Activated naive CD4-positive, alpha-beta T cell treated with anti-CD3 and anti-CD28 coated beads for 36 hours (primary cell): ENCODE measurements around the gene BHLHE41. TPM values are rescaled to one million over a fixed set of nuclear protein-coding genes. Genes with fewer than 3 reads are reported as not detected.

Experiments
- CTCF ChIA-PET: fragments of 350-600 bp; sonication (Branson Sonifier 250); formaldehyde crosslinking; loops from one replicate; lab custom pipeline; 2021; ENCODE audit warnings: antibody characterized with exemption; lab: Charles Lee
- DNase-seq: peaks from one replicate; pipeline ENCODE4 v3.0.0-alpha.2; 2020
- H3K27ac Mint-ChIP-seq: one replicate; pipeline ENCODE4 v1.8.0; 2021; ENCODE audit warnings: mild to moderate bottlenecking, mixed read lengths
- H3K27me3 Mint-ChIP-seq: one replicate; pipeline ENCODE4 v1.8.0; 2021; ENCODE audit warnings: low read depth, mixed read lengths
- H3K36me3 Mint-ChIP-seq: one replicate; pipeline ENCODE4 v1.8.0; 2021; ENCODE audit warnings: low read depth, mixed read lengths
- H3K4me1 Mint-ChIP-seq: one replicate; pipeline ENCODE4 v1.8.0; 2021; ENCODE audit warnings: low read depth, mixed read lengths
- H3K4me3 Mint-ChIP-seq: one replicate; pipeline ENCODE4 v1.8.0; 2021; ENCODE audit warnings: mild to moderate bottlenecking, moderate library complexity, mixed read lengths
- H3K9me3 Mint-ChIP-seq: one replicate; pipeline ENCODE4 v1.8.0; 2021; ENCODE audit warnings: mixed read lengths
- intact Hi-C: fragments of 100-400 bp; cut with micrococcal nuclease; formaldehyde crosslinking; loops from one replicate; pipeline ENCODE4 v1.15.1; 2023
- total RNA-seq, 2 experiments: library from RNA; stranded (reverse); gene quantifications; one replicate each; pipeline ENCODE4 v1.2.3, GENCODE V29; 2021

BHLHE41 gene
- total RNA-seq, 2 experiments from 2014 or later: not detected

DNA sequence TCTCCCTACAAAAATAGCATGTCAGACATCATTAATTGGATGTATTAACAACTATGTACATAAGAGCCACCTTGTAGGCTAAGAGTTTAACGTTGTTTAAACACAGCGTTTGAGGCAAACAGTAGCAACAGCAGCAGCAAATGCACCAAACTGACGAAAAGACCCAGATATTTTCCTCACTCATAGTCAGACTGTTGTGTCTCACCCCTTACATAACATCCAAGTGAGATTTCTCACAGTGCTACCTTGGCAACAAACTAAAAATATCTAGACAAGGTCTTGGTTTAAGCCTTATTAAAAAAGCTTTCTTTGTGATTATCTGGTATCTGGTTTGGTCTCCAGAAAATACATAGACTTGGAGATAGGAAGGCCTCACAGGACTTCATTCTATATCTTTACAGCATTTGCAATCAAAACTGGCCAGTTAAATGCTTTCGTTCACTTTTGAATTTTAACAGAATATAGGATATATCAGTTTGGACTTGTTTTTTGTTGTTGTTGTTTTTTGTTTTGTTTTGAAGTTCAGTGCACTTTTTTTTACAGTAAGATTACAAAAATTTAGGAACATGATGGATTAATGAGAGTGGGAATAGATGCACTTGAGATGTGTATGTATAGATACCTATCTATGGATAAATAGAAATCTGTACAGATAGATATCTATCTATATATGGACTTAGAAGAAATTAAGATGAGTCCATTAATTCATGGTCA is 4.1 kb downstream of the BHLHE41 start:
- H3K36me3 Mint-ChIP-seq: no peaks in the 10 kb centered on the region

DNA sequence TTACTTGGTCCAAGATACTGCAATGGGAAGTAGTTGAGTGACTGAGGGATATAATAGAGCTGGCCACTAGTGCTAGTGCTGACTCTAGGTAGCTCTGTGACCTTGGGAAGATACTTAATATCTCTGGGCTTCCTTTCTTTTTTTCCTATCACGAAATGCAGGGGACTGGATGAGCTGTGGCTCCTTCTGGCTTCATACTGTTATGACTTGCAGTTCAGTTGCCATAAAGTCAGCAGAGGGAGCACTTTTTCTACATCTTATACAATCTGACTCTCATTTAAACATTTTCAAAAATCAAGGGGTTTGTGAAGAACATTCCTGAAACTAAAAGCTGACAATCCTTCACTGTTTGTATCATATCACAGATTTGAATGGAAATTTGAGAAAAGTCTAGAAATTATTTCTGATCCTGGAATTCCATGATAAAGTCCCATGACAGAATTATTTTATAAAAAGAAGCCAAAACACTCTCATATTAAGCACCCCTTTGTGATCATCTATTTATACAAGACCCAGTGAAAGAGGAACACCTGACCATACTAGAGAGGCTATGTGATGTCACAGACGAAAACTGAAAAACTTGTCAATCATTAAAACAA is 5.3 kb downstream of the BHLHE41 start:
- Mint-ChIP-seq H3K36me3 (no peaks in the 10 kb centered on the region), H3K4me1 (peaks cover 17% of the 10 kb centered on the region), H3K4me3 (no peak overlapping the region), H3K27ac (no peak overlapping the region), H3K9me3 (no peaks in the 10 kb centered on the region), H3K27me3 (peaks cover 60% of the 10 kb centered on the region)
- CTCF ChIA-PET: interaction anchor here (0.5 to 1.8 kb wide), 4 partner anchors 9 to 897 kb away, joined by 3 to 5 read pairs (median 4); no protein-coding TSS in a partner anchor
- DNase-seq: peak; percentile 21
- intact Hi-C loops: loop anchor here (1.0 to 2.0 kb wide), 4 partner anchors 352 to 582 kb away; no protein-coding TSS in a partner anchor

More for the DNA sequence above, 4.1 kb downstream of the BHLHE41 start:
- peaks cover 65% of the 10 kb centered on the region for H3K27me3 Mint-ChIP-seq
- no peak for DNase-seq
- intact Hi-C loops: loop anchor here (5.0 kb wide), 2 partner anchors 197 to 302 kb away; no protein-coding TSS in a partner anchor
- no peak overlapping the region for H3K27ac Mint-ChIP-seq
- H3K4me1 Mint-ChIP-seq: peaks cover 23% of the 10 kb centered on the region
- CTCF ChIA-PET: interaction anchor here (0.6 to 0.7 kb wide), 2 partner anchors 406 to 1004 kb away, joined by 4 to 5 read pairs; no protein-coding TSS in a partner anchor
- no peaks in the 10 kb centered on the region for H3K9me3 Mint-ChIP-seq
- no peak overlapping the region for H3K4me3 Mint-ChIP-seq

DNA sequence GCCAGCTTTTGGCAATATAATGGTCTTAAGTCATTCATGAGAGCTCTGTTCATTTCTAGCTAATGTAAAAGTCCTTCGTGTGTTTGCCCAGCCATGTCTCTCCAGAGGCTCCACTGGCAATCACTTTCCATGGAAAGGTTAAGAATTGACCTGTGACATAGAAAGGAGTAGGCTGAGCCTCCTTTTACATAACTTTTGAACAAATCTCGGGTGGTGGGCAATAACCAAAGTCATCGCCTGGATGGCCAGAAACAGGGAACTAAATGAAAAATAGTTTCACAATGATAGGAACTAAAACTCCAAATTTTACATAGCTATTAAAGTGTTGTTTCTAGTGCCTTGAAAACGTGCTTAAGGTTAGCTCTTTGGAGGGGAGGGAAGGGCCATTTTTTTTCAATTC is 6.5 kb downstream of the BHLHE41 start:
- Mint-ChIP-seq H3K4me1 (peaks cover 13% of the 10 kb centered on the region), H3K9me3 (no peaks in the 10 kb centered on the region), H3K4me3 (no peak overlapping the region), H3K36me3 (no peaks in the 10 kb centered on the region), H3K27me3 (peaks cover 54% of the 10 kb centered on the region), H3K27ac (no peak overlapping the region)
- CTCF ChIA-PET: interaction anchor here (0.6 to 1.8 kb wide), 2 partner anchors 10 to 706 kb away, joined by 3 to 5 read pairs; no protein-coding TSS in a partner anchor
- intact Hi-C loops: loop anchor here (2.0 kb wide), 1 partner anchor 406 kb away; no protein-coding TSS in a partner anchor
- DNase-seq: no peak

DNA sequence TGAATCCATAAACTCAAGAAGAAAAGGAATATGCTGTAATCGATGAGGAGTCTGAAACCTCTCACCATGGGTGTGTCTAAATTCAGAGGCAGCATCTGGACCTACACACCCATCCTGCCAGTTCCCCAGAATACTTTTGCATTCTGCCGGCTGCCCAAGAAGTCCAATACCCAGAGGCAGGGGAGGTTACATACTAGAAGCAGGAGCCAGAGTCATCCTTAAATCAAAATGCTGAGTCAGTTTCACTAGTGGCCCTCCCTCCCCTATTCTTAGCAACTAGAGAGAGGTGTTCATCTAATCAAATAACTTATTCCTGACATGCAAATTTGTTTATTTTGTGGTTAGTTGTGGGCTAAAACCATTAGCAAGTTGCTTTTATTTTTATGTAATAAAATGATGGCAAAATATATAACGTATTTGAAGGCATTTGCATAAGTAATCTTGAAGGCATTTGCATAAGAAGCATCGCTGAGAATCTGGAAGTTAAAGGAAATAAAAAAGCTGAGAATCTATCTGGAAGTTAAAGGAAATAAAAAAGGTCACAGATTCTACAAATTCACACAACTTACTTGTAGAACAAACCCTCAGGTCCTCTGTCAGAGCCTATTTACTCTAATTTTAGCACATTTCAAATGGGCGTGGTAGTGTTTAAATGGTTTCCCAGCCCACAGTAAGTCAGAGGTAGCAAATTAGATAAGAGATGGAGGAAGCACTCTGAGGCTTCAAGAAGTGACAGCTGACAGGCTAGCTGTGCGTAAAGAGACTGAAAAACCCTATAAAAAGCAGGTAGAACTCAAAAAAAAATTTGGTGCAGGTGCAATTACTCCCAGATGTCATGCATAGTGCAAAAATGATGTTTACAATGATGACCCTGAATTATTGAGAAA is 7.8 kb downstream of the BHLHE41 start:
- H3K4me1 Mint-ChIP-seq: peaks cover 8% of the 10 kb centered on the region
- no peaks in the 10 kb centered on the region for H3K36me3 Mint-ChIP-seq
- CTCF ChIA-PET: no interaction called here
- peaks cover 56% of the 10 kb centered on the region for H3K27me3 Mint-ChIP-seq
- intact Hi-C loops: no loop called here
- no peaks in the 10 kb centered on the region for H3K9me3 Mint-ChIP-seq
- no peak for DNase-seq
- no peak overlapping the region for H3K4me3 Mint-ChIP-seq
- H3K27ac Mint-ChIP-seq: no peak overlapping the region

DNA sequence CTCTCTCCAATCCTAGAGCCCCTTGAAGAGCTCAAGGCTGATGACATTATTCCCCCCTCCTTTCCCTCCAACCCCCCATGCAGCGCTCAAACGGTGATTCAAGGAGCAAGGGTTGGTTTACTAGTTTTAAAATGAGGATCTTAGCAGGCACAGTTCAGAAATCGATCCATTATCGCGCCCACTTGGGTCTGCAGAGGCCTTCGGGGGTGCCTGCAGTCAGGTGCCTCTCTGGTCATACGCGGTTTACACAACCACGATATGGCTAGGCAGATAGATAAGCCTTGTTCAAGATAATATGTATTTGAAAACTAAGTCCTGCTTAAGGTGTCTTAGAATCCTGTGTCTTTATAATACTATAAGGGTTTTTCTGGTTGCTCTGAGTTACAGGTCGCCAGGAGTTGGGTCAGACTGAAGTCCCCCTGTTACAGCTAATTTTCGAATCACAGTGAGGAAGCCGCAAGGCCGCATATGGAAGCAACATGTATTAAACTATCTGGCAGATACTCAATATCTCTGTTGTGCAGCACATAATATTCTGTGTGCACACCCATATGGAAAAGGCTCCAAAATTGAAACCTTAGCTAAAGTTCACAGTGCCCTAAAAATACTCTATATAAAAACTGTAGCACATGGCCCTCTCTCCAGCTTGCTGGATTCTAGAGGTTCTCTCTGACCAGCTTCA is 10.0 kb downstream of the BHLHE41 start:
- H3K4me1 Mint-ChIP-seq: peaks cover 6% of the 10 kb centered on the region
- intact Hi-C loops: loop anchor here (1.0 to 2.0 kb wide), 5 partner anchors 8 to 900 kb away; partner anchors contain the start of genes ITPR2 and TM7SF3
- H3K27ac Mint-ChIP-seq: no peak overlapping the region
- H3K27me3 Mint-ChIP-seq: peaks cover 42% of the 10 kb centered on the region
- peak overlapping the region; percentile 57 for H3K4me3 Mint-ChIP-seq
- CTCF ChIA-PET: interaction anchor here (1.2 kb wide), 1 partner anchor 9 kb away, joined by 4 read pairs; no protein-coding TSS in a partner anchor
- no peaks in the 10 kb centered on the region for H3K9me3 Mint-ChIP-seq
- no peak for DNase-seq
- no peaks in the 10 kb centered on the region for H3K36me3 Mint-ChIP-seq

DNA sequence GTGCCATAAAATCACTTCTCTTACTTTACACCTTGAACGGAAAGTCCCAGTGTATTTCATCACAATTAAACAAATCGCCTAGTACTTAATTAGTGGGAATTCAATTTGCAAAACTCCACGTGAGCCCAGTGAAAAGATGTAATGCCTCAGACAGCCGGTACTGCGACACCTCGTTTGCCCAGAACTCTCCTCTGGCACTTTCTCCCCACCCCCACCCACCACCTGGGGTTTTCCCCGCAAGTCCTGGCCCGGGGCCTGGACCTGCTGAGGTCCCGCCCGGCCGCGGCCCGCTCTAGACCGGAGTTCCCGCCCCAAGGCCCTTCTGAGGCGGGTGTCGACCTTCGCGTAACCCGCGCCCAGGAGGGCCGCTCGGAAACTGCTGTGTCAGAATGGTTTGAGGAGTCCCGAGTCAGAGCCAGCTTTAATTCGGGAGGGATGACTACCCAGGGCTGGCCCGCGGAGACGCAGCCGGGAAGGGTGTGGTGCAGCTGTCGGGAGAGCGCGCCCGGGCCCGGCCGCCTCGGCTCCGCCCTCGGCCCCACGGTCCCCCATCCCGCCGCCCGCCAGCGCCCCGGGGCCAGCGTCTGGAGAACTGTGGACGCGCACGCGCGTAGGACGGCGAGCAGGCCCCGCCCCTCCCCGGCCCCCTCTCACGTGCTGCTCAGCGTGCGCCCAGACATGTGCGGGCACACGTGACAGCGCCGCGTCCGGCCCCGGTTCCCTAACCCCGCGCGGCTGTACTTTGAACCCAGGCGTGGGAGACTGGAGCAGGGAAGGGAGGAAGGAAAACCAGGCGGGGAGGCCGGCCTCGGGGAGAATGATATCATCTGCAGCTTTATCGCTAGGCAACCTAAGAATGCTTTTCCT is 10.8 kb downstream of the BHLHE41 start:
- Mint-ChIP-seq H3K27ac (peak overlapping the region; percentile 22), H3K27me3 (peaks cover 35% of the 10 kb centered on the region), H3K36me3 (no peaks in the 10 kb centered on the region), H3K4me1 (peaks cover 6% of the 10 kb centered on the region), H3K4me3 (peak overlapping the region; percentile 68), H3K9me3 (no peaks in the 10 kb centered on the region)
- DNase-seq: peak; percentile 82
- CTCF ChIA-PET: no interaction called here
- intact Hi-C loops: loop anchor here (1.0 to 2.0 kb wide), 5 partner anchors 9 to 901 kb away; partner anchors contain the start of genes ITPR2 and TM7SF3

DNA sequence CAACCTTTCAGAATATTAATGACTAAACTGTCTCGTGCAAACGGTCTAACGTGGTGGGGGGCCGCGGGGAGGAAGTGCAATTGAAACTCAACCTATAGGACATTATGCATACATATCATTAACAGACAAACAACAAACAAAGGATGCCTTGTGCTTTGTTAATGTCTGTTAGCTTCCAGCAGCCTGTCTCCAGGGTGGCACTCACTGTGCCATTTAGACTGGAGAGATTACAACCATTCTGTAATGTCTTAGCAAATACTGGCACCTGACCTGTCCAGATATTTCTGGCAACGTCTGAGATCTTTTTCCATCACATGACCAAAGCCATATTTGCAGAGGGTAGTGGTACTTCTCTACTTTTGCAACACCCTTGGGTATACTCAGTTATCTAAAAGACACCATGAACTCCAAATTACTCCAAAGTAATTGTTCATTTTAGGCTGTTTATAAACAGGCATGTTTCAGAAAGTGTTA is 11.6 kb downstream of the BHLHE41 start:
- DNase-seq: no peak
- Mint-ChIP-seq H3K27me3 (peaks cover 32% of the 10 kb centered on the region), H3K36me3 (no peaks in the 10 kb centered on the region), H3K4me1 (peaks cover 6% of the 10 kb centered on the region), H3K9me3 (no peaks in the 10 kb centered on the region), H3K4me3 (peak overlapping the region; percentile 68), H3K27ac (no peak overlapping the region)
- CTCF ChIA-PET: interaction anchor here (0.6 kb wide), 1 partner anchor 323 kb away, joined by 3 read pairs; no protein-coding TSS in a partner anchor
- intact Hi-C loops: no loop called here

DNA sequence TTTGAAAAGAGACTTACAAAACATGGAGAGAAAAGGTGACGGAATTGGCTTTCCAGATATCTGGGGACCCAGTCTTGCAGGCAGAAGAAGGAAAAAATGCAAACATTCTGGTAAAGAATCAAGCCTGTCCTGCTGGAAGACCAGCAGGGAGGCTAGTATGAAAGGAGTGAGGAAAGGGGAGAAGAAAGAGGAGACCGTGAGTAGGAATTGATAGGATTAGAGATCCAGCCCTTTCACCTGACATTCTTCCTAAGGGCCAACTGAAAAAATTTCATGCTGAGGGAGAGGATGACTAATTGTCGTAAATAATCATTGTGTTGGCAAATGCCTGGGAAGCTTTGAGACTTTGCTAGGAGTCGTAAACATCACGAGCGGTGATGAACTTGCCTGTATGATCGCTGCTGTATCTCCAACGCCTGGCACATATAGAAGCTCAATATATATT is 12.1 kb downstream of the BHLHE41 start:
- H3K27ac Mint-ChIP-seq: no peak overlapping the region
- intact Hi-C loops: no loop called here
- CTCF ChIA-PET: interaction anchor here (0.6 kb wide), 1 partner anchor 323 kb away, joined by 3 read pairs; no protein-coding TSS in a partner anchor

DNA sequence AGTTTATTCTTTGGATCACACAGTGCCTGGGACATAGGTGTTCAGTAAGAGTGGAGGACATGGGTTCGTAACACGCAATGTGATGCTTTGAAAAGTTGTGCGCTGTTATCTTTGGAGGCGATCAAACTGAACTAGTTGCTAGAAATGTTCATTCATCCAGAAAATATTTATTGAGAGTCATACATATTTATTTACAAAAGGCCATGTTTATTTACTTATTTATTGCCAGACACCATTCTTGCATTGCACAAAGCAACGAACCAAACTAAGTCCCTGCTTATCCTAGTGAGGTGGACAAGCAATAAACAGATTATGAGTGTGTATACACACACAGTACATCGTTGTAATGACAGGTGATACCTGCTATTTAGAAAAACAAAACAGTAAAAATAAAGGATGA is 12.6 kb downstream of the BHLHE41 start:
- Mint-ChIP-seq H3K9me3 (no peaks in the 10 kb centered on the region), H3K36me3 (no peaks in the 10 kb centered on the region), H3K27me3 (peaks cover 25% of the 10 kb centered on the region), H3K4me1 (peaks cover 6% of the 10 kb centered on the region), H3K4me3 (no peak overlapping the region), H3K27ac (no peak overlapping the region)
- intact Hi-C loops: no loop called here
- CTCF ChIA-PET: interaction anchor here (1.1 kb wide), 1 partner anchor 15 kb away, joined by 3 read pairs; no protein-coding TSS in a partner anchor
- no peak for DNase-seq

More for the DNA sequence above, 12.1 kb downstream of the BHLHE41 start:
- peaks cover 6% of the 10 kb centered on the region for H3K4me1 Mint-ChIP-seq
- no peaks in the 10 kb centered on the region for H3K9me3 Mint-ChIP-seq
- H3K27me3 Mint-ChIP-seq: peaks cover 29% of the 10 kb centered on the region
- no peak overlapping the region for H3K4me3 Mint-ChIP-seq
- no peaks in the 10 kb centered on the region for H3K36me3 Mint-ChIP-seq
- DNase-seq: no peak

DNA sequence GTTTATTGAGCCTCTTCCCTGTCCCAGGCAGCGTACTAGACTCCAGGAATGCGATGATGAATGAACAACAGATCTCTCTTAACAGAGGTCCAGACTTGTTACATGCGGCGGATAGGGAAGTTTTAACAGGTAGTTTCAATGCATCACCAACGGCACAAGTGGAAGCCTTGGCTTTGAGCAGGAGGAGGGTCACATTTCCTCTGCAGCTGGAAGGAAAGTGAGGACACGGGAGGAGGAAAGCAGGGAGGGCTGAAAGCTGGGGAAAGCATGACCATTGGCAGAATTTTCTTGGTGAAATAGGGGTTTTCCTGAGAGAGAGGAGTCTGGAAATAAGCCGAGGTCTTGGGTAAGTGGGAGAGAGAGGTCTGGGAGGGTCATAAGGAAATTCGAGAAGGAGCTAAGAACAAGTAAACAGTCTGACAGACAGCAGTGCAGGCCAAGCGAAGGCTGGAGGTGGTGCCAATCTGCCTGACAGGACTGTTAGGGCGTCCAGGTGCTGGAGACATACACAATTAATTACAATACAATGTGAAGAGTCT is 15.4 kb downstream of the BHLHE41 start:
- intact Hi-C loops: no loop called here

More for the DNA sequence above, 15.4 kb downstream of the BHLHE41 start:
- Mint-ChIP-seq H3K27me3 (peaks cover 14% of the 10 kb centered on the region), H3K4me1 (peaks cover 4% of the 10 kb centered on the region), H3K36me3 (no peaks in the 10 kb centered on the region), H3K4me3 (no peak overlapping the region), H3K27ac (no peak overlapping the region), H3K9me3 (no peaks in the 10 kb centered on the region)
- no peak for DNase-seq
- CTCF ChIA-PET: no interaction called here
